KOPT-K1 (cell line): Measurements from ENCODE around the gene CLIP2.

ENCODE experiments used
- H3K27ac ChIP-seq: fragments of 200-600 bp; sonication (generic); 2 replicates; pipeline ENCODE4 v1.5.1; 2016; ENCODE audit warnings: antibody characterized with exemption, mild to moderate bottlenecking, low read depth, low read length; ENCODE audit not compliant: poor library complexity, severe bottlenecking
- H3K36me3 ChIP-seq: fragments of 200-600 bp; sonication (generic); 2 replicates; pipeline ENCODE4 v1.5.1; 2017; ENCODE audit warnings: antibody characterized with exemption, mild to moderate bottlenecking, low read length, moderate library complexity; ENCODE audit not compliant: insufficient read depth
- H3K9me3 ChIP-seq: fragments of 200-600 bp; sonication (generic); 2 replicates; pipeline ENCODE4 v1.5.1; 2017; ENCODE audit warnings: antibody characterized with exemption, low read length, mild to moderate bottlenecking; ENCODE audit not compliant: insufficient read depth, poor library complexity, severe bottlenecking

CLIP2 gene

DNA sequence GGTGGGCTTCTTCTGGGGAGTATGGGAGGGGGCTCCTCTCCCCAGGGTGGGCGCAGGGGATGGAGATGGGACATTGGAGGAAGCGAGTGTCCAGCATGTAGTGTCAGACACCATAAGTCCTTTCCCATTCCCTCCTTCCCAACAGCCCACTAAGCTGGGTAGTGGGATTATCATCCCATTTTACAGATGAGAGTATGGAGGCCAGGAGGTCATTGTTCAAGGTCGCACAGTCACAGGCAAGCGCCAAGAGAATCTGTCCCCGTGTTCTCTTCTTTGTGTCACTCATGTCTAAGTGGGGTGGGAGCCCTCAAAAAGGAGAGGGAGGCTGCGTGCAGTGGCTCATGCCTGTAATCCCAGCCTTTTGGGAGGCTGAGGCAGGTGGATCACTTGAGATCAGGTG is 64.8 kb downstream of the CLIP2 start:
- no peaks in the 10 kb centered on the region for H3K36me3 ChIP-seq
- no peak overlapping the region for H3K27ac ChIP-seq
- H3K9me3 ChIP-seq, result peaks cover 8% of the 10 kb centered on the region

- Histone ChIP-seq H3K27ac (no peak overlapping the region), H3K36me3 (no peaks in the 10 kb centered on the region), H3K9me3 (peaks cover 8% of the 10 kb centered on the region)
Observed at GRCh38 chr7:74355091-74355490, 65.9 kb downstream of the CLIP2 start.

DNA sequence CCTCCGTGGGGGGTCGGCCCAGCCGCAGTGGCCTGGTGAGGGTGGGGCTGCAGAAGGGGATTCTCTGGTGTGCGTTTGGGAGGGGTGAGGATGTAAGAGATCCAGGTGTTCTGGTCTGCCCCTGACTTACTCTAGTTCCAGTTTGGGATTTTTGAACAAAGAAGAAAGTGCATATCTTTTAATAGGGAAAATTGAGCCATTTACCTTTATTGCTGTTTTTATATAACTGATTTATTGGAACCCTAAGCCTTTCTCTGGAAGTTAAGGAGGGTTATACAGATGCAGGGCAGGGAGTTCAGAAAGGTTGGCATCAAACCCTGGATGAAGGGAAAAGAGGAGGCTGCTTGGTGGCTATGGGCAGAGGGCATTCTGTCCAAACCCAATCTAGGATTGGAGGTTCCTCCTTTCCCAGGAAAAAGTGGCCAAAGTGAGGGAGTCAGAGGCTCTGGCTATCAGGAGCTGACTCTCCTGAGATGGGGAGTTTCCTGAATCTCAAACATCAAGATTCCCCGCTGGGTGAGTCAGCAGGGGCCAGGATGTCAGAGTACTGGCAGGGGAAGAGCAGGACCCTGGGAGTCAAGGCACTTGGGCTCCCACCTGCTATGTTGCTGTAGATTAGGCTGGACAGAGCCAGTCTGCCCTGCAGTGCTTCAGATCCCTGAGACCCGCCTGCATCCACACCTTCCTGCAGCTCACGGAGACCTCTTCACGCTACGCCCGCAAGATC is 67.5 kb downstream of the CLIP2 start:
- H3K36me3 ChIP-seq, result no peaks in the 10 kb centered on the region
- H3K9me3 ChIP-seq, result peaks cover 8% of the 10 kb centered on the region
- no peak overlapping the region for H3K27ac ChIP-seq

GRCh38 chr7:74360008-74360407 is 70.8 kb downstream of the CLIP2 start:
- H3K27ac ChIP-seq, result no peak overlapping the region
- peaks cover 8% of the 10 kb centered on the region for H3K9me3 ChIP-seq
- no peaks in the 10 kb centered on the region for H3K36me3 ChIP-seq

DNA sequence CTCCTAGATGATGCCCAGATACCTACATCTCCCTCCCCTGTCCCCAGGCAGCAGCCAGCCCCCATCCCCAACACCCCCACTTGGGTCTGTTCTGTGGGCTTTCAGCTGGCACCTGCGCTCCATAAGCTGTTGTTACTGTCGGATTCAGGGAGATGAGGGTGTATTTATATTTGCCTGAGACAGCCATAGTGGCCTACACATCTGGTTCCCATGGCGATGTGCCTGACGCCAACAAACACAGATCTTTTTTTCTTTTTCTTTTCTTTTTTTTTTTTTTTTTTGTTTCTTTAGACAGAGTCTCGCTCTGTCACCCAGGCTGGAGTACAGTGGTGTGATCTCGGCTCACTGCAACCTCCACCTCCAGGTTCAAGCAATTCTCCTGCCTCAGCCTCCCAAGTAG is 73.1 kb downstream of the CLIP2 start:
- Histone ChIP-seq H3K27ac (no peak overlapping the region), H3K36me3 (no peaks in the 10 kb centered on the region), H3K9me3 (no peaks in the 10 kb centered on the region)

- H3K9me3 ChIP-seq, result no peaks in the 10 kb centered on the region
- H3K36me3 ChIP-seq, result no peaks in the 10 kb centered on the region
- H3K27ac ChIP-seq, result no peak overlapping the region
Observed at GRCh38 chr7:74364061-74364460, 74.9 kb downstream of the CLIP2 start.

- Histone ChIP-seq H3K27ac (no peak overlapping the region), H3K36me3 (no peaks in the 10 kb centered on the region), H3K9me3 (no peaks in the 10 kb centered on the region)
Observed at GRCh38 chr7:74365322-74366022, 76.3 kb downstream of the CLIP2 start.

- no peak overlapping the region for H3K27ac ChIP-seq
- no peaks in the 10 kb centered on the region for H3K36me3 ChIP-seq
- no peaks in the 10 kb centered on the region for H3K9me3 ChIP-seq
Observed at GRCh38 chr7:74371381-74372341, 82.5 kb downstream of the CLIP2 start.

DNA sequence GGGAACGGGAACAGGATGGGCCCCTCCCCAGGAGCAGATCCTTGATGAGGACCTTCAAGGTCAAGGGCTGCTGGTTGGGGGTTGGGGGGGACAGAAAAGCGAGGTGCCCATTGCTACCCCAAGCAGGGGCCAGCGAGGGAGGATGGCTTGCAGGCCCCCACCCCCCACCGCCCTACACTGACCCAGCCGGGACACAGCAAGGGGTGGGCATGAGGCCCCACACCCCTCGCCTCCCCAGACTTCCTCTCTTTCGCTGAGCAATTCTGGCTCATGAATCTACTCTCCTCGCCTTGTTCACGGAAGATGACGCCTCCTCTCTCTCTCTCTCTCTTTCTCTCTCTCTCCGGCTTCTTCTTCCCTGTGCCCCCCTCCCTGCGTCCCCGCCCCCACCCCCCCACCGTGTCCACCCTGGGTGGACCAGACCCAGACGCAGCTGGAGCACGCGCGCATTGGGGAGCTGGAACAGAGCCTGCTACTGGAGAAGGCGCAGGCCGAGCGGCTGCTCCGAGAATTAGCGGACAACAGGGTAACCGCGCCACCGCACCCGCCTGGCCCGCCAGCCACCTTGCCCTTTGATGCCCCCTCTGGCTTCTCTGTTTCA is 83.4 kb downstream of the CLIP2 start:
- Histone ChIP-seq H3K27ac (no peak overlapping the region), H3K36me3 (no peaks in the 10 kb centered on the region), H3K9me3 (no peaks in the 10 kb centered on the region)

GRCh38 chr7:74373536-74373935 is 84.3 kb downstream of the CLIP2 start:
- H3K27ac ChIP-seq, result no peak overlapping the region
- H3K36me3 ChIP-seq, result no peaks in the 10 kb centered on the region
- H3K9me3 ChIP-seq, result no peaks in the 10 kb centered on the region

DNA sequence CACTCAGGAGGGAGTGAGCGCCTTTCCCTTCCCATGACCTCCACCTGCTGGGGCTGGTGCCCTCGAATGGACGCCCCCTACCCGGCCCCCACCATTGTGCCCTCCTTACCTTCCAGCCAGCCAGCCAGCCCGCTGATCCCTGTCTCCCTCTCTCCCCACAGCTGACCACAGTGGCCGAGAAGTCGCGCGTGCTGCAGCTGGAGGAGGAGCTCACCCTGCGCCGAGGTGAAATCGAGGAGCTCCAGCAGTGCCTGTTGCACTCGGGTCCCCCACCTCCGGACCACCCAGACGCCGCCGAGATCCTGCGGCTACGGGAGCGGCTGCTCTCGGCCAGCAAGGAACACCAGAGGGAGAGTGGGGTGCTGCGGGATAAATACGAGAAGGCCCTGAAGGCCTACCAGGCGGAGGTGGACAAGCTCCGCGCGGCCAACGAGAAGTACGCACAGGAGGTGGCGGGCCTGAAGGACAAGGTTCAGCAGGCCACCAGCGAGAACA is 86.6 kb downstream of the CLIP2 start:
- no peak overlapping the region for H3K27ac ChIP-seq
- H3K36me3 ChIP-seq, result no peaks in the 10 kb centered on the region
- H3K9me3 ChIP-seq, result no peaks in the 10 kb centered on the region

DNA sequence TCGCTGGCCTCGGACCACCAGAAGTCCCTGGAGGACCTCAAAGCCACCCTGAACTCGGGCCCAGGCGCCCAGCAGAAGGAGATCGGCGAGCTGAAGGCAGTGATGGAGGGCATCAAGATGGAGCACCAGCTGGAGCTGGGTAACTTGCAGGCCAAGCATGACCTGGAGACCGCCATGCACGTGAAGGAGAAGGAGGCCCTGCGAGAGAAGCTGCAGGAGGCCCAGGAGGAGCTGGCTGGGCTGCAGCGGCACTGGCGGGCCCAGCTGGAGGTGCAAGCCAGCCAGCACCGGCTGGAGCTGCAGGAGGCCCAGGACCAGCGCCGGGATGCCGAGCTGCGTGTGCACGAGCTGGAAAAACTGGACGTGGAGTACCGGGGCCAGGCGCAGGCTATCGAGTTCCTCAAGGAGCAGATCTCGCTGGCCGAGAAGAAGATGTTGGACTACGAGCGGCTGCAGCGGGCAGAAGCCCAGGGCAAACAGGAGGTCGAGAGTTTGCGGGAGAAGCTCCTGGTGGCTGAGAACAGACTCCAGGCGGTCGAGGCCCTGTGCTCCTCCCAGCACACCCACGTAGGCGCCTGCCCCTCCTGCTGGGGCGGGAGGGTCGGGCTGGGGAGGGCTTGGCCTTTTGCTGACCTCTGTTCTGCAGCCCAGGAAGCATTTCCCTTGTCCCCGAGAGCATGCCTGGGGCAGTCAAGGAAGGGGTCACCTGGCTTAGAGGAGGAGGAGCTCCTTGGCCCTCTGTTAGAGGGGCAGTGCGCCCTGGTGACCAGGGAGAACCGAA is 87.2 kb downstream of the CLIP2 start:
- no peaks in the 10 kb centered on the region for H3K36me3 ChIP-seq
- H3K9me3 ChIP-seq, result no peaks in the 10 kb centered on the region
- H3K27ac ChIP-seq, result no peak overlapping the region

GRCh38 chr7:74379938-74380337 is 90.7 kb downstream of the CLIP2 start:
- H3K36me3 ChIP-seq, result no peaks in the 10 kb centered on the region
- H3K9me3 ChIP-seq, result no peaks in the 10 kb centered on the region
- H3K27ac ChIP-seq, result no peak overlapping the region

DNA sequence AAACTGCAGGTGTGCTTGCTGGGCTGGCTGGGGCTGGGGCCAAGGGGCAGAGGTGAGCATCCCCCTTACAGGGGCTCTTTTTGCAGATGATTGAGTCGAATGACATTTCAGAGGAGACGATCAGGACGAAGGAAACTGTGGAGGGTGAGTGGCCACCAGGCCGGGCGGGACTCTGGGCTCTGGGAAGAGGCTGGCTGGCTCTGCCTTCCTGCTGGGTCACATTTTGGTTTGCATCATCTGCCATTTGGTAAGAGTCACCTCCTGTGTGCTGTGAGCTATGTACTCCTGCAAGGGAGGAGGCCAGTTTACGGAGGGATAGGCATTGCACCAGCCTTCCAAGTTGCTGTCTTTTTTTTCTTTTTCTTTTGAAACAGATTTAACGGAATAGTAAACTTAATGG is 91.5 kb downstream of the CLIP2 start:
- Histone ChIP-seq H3K9me3 (no peaks in the 10 kb centered on the region), H3K36me3 (no peaks in the 10 kb centered on the region), H3K27ac (no peak overlapping the region)
